Stimulated activated CD8-positive, alpha-beta memory T cell treated with anti-CD3 and anti-CD28 coated beads, Interleukin-7, amount 100 ng/mL, for 48 hours (primary cell): ENCODE measurements around the gene C2orf15.
"Not testable (repeated sequence)": the region's sequence is repeated elsewhere in the genome, so short reads cannot be mapped to it uniquely, and the experiment has no call there.

ENCODE experiments used
- DNase-seq, 2 donors: peaks; one replicate each; pipeline ENCODE4 v3.0.0-alpha.2; 2020; ENCODE audit warnings: low read depth in 1 of 2; ENCODE audit errors: extremely low read depth in 1 of 2

C2orf15 gene

GRCh38 chr2:99141110-99142108 is at the start of gene C2orf15:
C2orf15 (plus strand) TSS chr2:99141707; CDS start chr2:99150559, 8,852 bp downstream.
- peak; percentile 95 to 96 for DNase-seq

- DNase-seq: no peak
Observed at GRCh38 chr2:99096728-99097127, 44.8 kb upstream of the C2orf15 start.

- DNase-seq: no peak
Observed at GRCh38 chr2:99101697-99102096, 39.8 kb upstream of the C2orf15 start.

GRCh38 chr2:99104006-99104405 is 37.5 kb upstream of the C2orf15 start:
- no peak for DNase-seq

- DNase-seq: no peak
Observed at GRCh38 chr2:99106913-99107312, 34.6 kb upstream of the C2orf15 start.

- no peak for DNase-seq
Observed at GRCh38 chr2:99111236-99111635, 30.3 kb upstream of the C2orf15 start.

GRCh38 chr2:99111945-99112344 is 29.6 kb upstream of the C2orf15 start:
- no peak for DNase-seq

- no peak for DNase-seq
Observed at GRCh38 chr2:99112617-99113016, 28.9 kb upstream of the C2orf15 start.

- DNase-seq: no peak
Observed at GRCh38 chr2:99127981-99128380, 13.5 kb upstream of the C2orf15 start.

GRCh38 chr2:99135044-99135556 is 6.4 kb upstream of the C2orf15 start:
- DNase-seq: not testable (repeated sequence)

GRCh38 chr2:99139003-99139402 is 2.5 kb upstream of the C2orf15 start:
- DNase-seq: no peak

- no peak for DNase-seq
Observed at GRCh38 chr2:99140056-99140859, 1.2 kb upstream of the C2orf15 start.

GRCh38 chr2:99140860-99141109 is 722 bp upstream of the C2orf15 start:
- no peak for DNase-seq

- no peak for DNase-seq
Observed at GRCh38 chr2:99150706-99151105, 9.2 kb downstream of the C2orf15 start.

- no peak for DNase-seq
Observed at GRCh38 chr2:99152199-99152895, 10.8 kb downstream of the C2orf15 start.

- no peak for DNase-seq
Observed at GRCh38 chr2:99153921-99154604, 12.6 kb downstream of the C2orf15 start.

GRCh38 chr2:99154643-99155536 is 13.4 kb downstream of the C2orf15 start, which contains the start of the genes LIPT1 and TSGA10:
LIPT1 (plus strand) TSS chr2:99154967; CDS start chr2:99161958, 6,991 bp downstream.
TSGA10 (minus strand) TSS chr2:99154942; CDS start chr2:99109439, 45,503 bp downstream.
- DNase-seq: peak; percentile 86 to 91

GRCh38 chr2:99156891-99157290 is 15.4 kb downstream of the C2orf15 start:
- DNase-seq: no peak

- DNase-seq: no peak
Observed at GRCh38 chr2:99158599-99158998, 17.1 kb downstream of the C2orf15 start.
